Measurements from ENCODE around the gene TM9SF1.

TM9SF1 gene

DNA sequence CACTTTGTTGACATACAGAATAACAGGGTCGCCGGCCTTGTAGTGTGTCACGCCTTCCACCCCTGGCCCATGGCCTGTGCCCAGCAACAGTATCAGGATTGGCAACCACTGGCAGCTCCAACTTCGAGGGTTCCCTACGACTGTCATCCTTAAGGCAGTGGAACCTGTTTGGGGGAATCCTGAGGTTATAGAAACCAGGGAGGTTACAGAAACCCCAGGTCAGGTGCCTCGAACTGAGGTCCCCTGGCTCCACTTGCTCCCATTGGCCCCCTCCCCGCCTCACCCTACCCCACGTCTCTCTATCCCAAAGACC, 412 bp downstream of the TM9SF1 start:
- DNase-seq = no peak

DNA sequence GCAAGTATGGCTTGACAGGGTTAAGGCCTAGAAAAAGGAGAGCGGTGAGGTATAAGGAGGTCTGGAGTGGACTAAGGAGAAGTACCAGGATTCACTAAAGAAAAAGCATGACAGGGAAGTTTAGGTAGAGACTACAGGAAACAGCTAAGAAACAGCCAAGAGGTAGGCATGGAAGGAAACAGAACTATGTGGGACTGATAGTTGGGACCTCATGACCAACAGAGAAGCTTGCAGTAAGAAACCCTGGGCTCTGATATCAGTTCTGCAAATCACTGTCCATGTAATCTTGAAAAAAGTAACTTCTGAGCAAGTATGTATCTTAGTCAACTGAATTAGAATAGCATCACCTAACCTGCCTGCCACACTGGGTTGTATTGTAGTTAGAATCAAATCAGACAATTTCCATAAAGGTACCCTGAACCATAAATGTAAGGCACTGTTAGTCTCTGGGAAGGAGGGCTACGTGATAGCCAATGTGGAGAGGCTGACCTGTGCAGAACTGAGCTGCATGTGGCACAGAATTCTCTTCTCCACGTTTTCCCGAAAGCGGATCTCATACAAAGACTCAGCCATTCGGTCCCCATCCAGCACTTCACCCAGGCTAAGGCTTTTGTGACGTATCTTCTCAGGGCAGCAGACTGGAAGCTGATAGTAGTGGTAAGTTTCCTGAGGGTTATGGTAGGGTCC, 912 bp downstream of the TM9SF1 start:
- DNase-seq = no peak

DNA sequence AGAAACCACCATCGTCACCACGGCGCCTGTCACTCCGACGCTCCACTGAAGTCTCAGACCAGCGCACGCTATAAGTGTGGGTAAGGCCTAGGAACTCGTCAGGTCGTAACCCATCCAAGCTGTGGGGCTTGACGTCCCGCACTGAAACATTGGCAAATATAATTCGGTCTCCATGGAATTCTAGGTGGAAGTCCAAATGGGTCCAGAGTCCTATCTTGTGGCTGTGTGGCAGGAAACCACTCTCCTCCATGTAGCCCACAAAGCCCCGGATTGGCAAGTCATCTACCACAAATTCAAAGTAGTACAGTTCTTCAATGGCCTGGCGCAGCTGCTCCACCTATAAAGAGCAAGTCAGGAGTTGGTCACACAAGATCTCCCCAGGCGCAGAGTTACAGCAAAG, 2.3 kb downstream of the TM9SF1 start:
- DNase-seq = no peak

DNA sequence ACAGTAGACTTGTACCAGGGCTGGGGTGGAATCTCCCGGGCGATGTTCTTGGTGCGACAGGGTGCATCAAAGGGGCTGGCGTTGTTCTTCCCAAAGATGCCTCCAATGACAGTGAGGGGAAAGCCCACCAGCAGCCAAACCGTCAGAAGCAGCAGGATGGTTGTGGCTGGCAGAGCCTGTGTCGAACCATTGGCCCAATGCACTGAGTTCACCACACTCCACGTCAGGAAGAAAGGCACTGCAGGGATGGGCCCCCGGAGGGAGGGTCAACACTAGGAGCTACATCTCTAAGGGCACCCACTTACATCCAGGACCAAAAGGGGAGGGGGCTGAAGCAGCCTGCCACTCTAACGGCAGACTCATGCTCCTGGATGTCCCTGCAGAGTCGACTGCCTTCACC, 4.8 kb downstream of the TM9SF1 start:
- DNase-seq = no peak

DNA sequence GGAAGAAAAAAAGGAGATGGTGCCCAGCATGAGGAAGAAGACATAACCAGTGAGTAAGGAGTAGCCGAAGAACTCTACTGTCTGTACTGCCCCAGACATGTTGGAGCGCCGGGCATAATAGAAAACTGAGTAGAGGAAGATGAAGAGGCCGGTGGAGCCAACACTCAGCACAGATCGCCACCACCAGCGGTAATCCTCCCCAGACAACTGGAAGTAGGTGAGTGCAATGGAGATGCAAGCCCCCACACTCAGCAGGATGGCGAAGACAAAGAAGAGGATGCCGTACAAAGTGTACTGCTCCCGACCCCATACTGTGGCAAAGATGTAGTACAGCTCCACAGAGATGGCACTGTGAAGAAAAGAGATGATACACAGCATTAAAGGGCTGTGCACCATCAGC, 5.8 kb downstream of the TM9SF1 start:
- no peak for DNase-seq

DNA sequence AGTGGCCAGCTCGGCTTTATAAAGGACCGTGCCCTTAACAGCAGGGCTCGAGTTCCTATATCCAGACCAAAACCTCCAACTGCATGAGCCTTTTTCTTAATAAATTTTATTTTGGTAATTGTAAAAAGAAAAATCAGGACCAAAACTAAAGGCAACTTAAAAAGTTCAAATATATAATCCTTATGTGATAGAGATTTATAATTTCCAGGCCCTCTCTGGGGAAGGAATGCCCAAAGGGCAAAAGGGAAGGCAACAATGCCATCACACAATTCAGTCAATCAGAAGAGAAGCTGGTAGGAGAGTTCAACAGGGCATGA, 6.2 kb downstream of the TM9SF1 start:
- no peak for DNase-seq

DNA sequence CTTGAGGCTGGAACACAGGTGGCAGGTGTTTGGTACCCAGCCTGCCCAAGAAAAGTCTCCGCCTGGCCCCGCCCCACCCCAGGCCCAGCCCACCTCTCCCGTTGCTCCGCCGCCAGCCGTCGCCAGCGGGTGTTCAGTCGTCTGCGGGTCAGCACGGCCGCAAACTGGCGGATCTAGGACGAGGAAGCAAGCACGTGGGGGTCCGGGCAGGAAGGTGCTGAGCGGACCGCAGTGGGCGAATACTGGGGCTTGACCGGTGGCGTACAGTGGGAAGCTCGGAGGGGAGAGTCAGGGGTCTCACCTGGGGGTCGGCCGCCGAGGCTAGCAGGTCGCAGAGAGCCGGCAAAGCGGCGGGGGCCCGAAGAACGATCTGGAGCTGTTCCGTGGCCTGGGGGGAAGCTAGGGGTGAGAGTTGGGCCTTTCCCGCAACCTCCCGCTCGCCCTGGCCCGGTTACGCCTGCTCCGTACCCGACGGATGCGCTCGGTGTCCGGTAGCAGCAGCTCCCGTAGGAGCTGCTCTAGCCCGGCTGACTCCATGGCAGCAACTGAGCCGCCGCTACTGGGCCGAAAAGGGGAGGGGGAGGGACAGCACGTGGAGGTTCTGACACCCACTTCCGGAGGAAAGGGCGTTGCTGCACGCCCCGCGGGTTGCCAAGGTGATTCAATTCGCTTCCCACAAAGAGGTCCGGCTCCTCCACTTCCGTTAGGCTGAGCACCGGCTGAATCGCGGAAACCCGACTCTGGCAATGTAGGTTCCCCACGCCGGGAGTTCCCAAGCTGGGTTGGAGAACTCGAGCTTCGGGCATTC, 6.8 kb downstream of the TM9SF1 start, which contains the start of gene IPO4:
Gene IPO4 (minus strand): TSS at position 566 of the 808 bp plus-strand sequence. CDS start 29 bp downstream, at position 537.
- peak; percentile 97 for DNase-seq

DNA sequence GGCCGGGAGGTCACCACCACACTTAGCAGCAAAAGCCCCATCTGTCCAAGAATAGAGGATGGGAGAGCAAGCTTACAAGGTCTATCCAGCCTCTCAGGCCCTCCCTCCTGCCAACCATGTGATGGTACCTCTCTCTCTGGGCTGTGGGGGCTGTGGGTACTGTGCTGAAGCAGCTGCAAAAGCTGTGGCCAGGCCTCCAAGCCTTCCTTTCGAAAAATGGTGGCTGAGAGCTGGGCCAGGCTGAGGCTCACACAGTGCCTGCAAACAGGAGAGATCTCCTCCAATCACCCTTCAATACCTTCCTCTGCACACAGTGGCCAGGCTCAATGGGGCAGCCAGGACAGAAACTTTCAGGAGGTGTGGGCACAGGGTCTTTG, 7.7 kb downstream of the TM9SF1 start:
- DNase-seq = no peak

DNA sequence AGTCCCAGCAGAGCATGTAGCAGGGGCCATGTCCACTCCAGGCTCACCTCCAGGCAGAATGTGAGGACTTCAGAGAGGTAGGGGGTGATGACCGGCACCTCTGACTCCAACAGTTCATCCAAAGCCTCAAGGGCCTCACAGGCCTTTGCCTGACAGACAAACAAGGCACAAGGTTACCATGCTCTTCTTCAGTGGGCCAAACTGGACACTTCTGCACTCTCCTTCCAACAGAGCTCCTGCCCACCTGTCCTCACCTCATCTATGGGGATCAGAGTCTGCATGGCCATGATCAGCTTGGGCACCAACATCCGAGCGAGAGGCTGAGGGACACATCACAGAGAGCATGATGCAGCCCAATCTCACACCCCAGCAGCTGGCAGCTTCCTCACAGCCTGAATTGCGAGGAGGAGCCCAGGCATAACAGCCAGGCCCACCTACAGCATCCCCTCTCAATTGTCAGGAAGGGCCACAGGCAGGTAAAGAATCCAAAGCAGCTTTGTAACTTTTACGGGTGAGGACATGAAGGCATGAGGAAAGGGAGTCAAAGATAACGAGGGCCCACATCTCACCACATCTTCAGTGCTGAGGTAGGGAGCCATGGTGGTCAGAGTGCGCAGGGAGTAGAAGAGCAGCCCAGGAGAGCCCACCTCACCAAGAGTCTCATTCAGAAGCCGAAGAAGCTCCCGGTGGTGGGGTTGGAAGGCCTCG, 8.3 kb downstream of the TM9SF1 start:
- DNase-seq = no peak

DNA sequence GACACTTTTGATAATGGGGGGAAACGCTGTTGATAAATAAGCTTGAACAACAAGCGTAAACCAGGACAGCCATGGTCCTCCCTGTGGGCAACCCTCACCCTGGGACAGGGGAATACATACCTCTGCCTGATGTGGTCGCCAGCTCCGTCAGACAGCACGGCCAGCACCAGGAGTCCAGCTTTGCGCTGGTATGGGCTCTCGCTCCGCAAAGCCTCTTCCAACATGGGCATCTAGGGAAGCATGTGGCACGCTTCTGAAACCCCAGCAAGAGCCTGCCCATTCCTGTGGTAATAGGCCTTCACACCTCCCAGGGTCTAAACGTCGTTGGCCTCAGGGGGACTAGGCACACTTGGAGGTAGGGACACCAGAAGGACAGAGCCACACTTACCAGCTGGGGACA, 9.5 kb downstream of the TM9SF1 start:
- DNase-seq = no peak

DNA sequence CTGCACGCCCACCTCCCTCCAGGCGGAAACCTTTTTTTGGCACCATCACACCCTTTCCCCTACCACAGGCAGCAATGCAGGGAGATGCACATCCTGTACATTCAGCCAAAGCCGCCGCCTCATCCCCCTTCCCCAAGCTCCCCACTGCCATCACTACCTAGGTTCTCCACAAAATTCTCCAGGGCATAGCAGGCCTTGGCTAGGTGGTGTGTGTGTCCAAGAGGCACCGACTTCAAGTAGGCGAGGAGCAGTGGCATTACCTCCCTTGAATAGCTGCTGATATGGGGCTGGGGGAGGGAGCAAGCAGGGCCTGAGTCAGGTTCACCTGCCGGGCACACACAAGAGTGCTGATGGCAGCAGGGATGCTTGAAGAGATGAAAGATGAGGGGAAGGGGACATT, 10.2 kb downstream of the TM9SF1 start:
- DNase-seq = no peak

DNA sequence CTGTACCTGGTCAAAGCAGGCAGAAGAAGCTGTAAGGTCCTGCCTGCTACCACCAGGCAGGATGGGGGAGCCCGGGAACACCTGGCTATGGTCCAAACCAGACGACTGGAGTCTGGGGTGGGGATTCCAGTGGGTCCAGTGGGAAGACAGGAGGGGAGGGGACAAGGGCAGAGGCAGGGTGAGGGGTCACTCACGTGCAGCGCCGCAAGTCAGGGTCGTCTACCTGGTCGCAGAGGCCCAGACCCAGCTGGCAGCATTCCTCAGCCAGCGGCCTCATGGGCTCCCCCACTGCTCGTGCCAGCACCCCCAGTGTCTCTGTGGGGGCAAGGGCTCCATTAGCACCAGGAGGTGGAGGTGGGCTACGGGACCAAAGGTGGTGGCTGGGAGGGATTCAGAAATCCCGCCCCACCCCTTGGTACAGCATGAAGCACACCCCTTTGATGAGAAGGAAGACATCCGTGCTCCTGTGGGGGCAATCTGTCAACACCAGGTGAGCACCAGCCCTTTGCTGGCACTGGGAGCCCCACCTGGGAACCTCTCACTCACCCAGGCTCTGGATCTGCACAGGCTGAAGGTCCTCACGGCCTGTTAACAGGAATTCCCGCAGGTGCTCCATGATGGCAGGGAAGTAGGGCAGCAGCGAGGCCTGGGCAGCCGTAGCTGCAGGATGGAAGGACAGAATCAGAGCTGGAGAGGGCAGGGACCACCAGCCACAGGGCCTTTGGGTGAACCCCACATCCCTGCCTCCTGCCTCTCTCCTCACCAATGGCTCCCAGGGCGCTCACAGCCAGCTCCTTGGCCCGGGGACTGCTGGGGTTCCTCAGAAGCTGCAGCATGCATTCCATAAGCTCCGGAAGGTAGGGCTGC, 10.9 kb downstream of the TM9SF1 start:
- no peak for DNase-seq

DNA sequence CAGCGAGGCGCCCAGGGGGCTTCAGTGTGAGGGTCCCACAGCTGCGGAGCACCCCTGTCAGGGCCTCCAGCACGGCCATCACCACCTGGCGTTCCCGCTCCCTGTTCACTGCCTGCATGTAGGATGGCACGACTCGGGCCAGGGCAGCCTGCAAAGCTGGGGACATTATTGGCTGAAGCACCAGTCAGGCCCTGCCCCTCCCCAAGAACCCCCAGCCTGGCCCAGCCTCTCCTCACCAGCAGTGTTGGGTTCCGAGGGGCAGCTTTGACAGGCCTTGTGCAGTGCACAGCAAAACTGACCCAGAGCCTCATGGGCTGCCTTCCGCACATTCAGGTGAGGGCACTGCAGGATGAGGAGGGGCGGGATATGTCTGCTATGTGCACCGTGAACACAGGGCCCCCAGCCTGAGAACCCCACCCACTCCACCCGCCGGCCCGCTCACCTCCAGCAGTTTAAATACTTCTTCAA, 12.2 kb downstream of the TM9SF1 start:
- no peak for DNase-seq

DNA sequence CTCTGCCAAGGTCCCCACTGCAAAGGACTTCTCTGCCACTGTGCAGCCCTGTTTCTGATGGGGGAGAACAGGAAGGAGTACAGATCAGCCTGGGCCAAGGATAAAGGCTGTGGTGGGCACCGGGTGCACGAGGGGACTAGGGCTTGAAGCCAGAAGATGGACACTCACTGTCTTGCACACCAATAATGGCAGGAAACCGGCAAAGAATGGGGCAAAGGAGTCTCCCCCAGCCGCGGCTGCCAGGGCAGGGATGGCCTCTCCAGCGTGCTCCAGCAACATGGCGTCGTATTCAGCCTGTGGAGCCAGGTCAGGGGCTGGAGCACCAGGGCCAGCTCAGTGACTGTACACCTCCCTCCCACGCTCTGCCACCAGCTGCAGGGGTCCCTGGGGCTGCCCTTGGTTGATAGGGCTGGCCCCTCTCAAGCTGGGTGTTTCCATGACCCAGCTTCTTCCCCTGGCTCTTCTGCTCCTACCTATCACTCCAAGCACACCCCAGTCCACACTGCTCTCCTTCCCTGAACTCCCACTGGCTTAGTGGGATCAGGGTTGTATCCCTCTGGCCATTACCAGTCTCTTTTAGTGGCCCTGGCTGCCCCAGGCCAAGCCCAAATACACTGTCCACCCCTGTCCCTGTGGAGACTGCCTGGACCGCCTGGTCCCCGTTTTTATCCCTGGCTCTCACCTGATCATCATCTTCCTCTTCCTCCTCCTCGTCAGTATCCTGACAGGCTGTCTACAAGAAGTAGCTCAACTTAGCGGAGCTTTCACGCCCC, 12.9 kb downstream of the TM9SF1 start:
- no peak for DNase-seq

DNA sequence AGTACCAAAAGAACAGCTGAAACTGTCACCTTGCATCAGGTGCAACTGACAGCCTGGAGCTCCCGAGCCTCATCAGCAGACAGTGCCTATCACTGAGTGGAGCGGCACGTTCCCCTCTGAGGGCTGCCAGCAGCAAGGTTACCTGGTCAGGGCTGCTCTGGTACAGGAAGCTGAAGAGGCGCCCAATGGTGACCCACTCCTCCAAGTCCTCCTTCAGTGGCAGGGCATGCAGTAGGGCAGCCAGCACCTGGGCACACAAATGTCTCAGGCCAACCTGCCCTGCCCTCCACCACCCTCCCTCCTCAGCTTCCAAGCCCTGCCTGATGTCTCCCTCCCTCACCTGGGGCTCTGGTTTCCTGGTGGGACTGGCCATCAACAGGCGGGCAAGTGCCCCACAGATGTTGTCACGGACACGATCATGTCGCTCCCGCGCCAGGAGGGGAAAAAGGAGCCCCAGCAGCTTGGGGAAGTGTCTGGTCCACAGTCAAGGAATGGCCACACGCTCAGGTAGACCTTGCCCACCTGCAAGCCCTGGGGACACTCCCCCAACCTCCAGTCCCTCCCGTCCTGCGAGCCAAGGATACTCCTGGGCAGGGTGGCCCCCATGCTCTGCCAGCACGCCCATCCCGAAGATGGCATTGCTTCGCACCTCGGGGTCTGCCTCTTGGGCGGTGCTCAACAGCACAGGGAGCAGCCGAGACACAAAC, 13.7 kb downstream of the TM9SF1 start:
- DNase-seq = no peak

DNA sequence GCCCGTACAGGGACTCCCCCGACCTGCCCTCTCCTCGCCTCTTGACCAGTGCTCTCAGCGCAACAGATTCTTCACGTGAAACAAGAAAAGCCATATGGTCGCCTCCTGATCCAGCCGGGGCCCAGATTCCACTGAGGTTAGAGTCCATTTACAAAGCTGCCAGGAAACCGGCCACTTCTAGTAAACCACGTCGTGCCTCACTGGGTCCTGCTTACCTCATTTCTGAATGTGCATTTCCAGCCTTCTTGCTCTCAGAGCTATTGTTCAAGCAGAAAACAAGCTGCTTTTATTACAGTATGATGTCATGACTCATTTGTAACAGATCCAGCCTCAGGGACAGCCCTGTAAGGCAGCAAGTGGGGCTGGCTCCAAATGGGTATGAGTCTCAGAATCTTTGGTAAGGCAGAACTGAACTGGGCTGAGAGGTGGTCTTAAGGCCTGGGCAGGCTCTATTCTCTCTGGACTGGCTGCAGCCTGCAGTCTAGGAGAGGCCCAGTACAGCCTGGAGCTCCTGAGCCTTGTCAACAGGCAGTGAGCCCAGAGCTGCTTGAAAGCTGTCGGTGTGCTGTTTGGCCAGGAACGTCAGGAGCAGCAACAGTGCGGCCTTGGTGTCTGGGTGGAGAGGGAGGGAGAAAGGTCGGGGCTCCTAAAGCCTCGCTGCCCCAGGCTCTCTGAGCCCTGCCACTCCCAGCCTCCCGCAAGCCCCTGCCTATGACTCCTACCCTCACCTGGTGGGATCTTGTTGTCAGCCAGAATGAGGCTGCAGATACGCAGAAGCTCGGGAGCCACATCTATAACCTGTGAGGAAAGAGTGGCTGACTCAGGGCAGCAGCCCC, 15.1 kb downstream of the TM9SF1 start:
- no peak for DNase-seq

DNA sequence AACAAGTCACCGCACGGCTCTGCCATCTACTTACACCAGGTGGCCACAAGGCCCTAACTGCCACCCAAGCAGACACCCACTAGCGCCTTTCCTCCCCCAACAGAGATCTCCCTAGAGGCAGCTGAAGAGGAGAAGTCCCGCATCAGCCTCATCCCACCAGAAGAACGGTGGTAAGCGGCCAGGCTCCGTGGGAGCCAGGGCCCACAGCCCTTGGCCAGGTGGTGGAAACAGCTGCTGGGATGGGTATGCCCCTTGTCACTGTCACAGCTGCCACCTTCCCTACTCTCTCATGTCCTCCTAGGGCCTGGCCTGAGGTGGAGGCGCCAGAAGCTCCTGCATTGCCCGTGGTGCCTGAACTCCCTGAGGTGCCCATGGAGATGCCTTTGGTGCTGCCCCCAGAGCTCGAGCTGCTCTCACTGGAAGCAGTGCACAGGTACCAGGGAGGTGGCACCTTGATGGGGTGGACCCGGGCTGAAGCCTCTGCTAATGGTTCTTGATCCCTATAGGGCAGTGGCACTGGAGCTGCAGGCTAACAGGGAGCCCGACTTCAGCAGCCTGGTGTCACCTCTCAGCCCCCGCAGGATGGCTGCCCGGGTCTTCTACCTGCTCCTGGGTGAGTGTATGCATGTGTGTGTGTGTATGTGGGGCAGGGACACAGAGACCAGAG, 15.8 kb downstream of the TM9SF1 start:
- DNase-seq = no peak

DNA sequence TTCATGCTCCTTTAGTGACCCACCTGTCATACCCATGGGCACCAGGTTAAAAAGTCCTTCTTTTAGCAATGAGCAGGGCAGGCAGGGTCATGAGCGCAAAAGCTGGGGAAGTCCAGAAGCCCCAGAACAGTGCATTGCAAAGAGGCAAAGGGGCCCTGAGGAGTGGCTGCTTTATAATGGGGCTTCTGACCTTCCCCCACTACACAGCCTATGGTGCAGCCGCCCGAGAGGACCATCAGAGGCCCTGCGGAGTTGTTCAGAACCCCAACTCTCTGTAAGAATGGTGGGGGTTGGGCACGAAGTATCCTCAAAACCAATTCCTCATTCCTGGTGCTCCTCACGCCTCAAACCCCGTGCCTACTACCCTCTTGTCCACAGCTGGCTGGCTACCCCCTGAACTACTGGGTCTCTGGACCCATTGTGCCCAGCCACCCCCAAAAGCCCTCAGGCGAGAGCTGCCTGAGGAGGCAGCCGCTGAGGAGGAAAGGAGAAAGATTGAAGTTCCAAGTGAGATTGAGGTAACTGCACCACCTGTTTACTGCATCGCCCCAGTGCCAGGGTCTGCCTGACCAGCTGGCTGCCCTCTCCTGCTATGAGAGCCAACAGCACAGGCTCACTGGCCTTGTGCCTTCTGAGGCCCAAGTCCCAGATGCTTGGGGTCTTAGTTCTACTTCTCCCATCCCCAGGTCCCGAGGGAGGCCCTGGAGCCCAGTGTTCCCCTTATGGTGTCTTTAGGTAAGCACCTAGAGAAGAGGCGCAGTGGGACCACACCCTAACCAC, 16.7 kb downstream of the TM9SF1 start:
- no peak for DNase-seq

DNA sequence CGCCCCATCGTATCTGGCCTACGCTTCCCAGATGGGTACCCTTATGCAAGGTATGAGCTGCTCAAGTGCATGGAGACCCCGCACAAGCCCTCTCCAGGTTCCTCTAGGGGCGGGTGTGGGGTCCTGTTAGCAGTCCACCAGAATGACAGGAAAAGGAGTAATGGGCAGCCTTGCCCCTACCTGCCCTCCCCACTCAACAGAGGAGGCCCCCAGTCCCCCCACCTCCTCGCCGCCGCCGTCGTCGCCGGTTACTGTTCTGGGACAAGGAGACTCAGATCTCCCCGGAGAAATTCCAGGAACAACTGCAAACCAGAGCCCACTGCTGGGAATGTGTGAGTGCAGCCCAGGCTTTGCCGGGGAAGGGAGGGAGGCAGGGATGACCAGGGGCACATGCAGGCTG, 17.4 kb downstream of the TM9SF1 start:
- no peak for DNase-seq
